PC-3 (cell line): ENCODE results near the gene ZMYM2.

Experiments
- CTCF ChIP-seq: fragments of 300-600 bp; sonication (generic); conservative IDR thresholded peaks from 2 replicates; pipeline ENCODE4 v1.5.1; 2017; ENCODE audit warnings: antibody characterized with exemption, low read depth, mild to moderate bottlenecking, low read length
- EZH2 ChIP-seq: fragments of 300-600 bp; sonication (generic); IDR thresholded peaks from one replicate; pipeline ENCODE4 v1.6.1; 2017; ENCODE audit warnings: antibody characterized with exemption, mild to moderate bottlenecking, low read length; ENCODE audit not compliant: unreplicated experiment
- EZH2phosphoT487 ChIP-seq: fragments of 300-600 bp; sonication (generic); IDR thresholded peaks from 2 replicates; pipeline ENCODE4 v1.6.1; 2018; ENCODE audit warnings: mild to moderate bottlenecking, antibody characterized with exemption, low read length, borderline replicate concordance

GRCh38 chr13:20049558-20050473 is 91.3 kb downstream of the ZMYM2 start:
- TF ChIP-seq CTCF (no peak), EZH2phosphoT487 (no peak), EZH2 (no peak)
